ENCODE measurements around the gene EEFSEC. TPM values are rescaled to one million over a fixed set of nuclear protein-coding genes. Genes with fewer than 3 reads are reported as not detected.

The EEFSEC gene
- polyA plus RNA-seq, 1 donor (not counting 4 experiments of a cell fraction or from before 2014, with no cell fraction given): 8.7 TPM

GRCh38 chr3:128143496-128143895 is 9.8 kb upstream of the EEFSEC start:
- dilution Hi-C loops (cut with MboI; ENCODE audit: extremely low pct_ligation_motif_present, low sequenced_read_pairs): no loop called here
- TF ChIP-seq EZH2 (IDR thresholded peaks at IDR 0.05; ENCODE audit: low read length): no peak
- TF ChIP-seq CTCF (optimal IDR thresholded peaks at IDR 0.05 in 1 of 3, IDR thresholded peaks at IDR 0.05 in 1 of 3, conservative IDR thresholded peaks at IDR 0.05 in 1 of 3; ENCODE audit: extremely low read depth in 1 of 3, insufficient read depth in 2 of 3, low read length in 3 of 3): no peak

GRCh38 chr3:128144512-128145187 is 8.6 kb upstream of the EEFSEC start:
- H3K4me1 ChIP-seq (ENCODE audit: control insufficient read depth, extremely low read depth, insufficient read depth, low read length): no peaks in the 10 kb centered on the region
- H3K27ac ChIP-seq (ENCODE audit: control insufficient read depth, insufficient read depth, low read length): no peak overlapping the region
- H2AFZ ChIP-seq (ENCODE audit: control insufficient read depth, low read length): no peak overlapping the region
- DNase-seq (ENCODE audit: low read depth, low spot score) (no peak), FAIRE-seq (no peak)
- TF ChIP-seq CTCF (optimal IDR thresholded peaks at IDR 0.05 in 1 of 3, IDR thresholded peaks at IDR 0.05 in 1 of 3, conservative IDR thresholded peaks at IDR 0.05 in 1 of 3; ENCODE audit: extremely low read depth in 1 of 3, insufficient read depth in 2 of 3, low read length in 3 of 3): no peak
- no peak for TF ChIP-seq EZH2 (IDR thresholded peaks at IDR 0.05; ENCODE audit: low read length)
- H3K9me1 ChIP-seq (ENCODE audit: control insufficient read depth, extremely low read depth, insufficient read depth, low read length): no peaks in the 10 kb centered on the region
- H3K9ac ChIP-seq (ENCODE audit: control insufficient read depth, extremely low read depth, insufficient read depth, low read length): no peak overlapping the region
- H4K20me1 ChIP-seq (ENCODE audit: control insufficient read depth, extremely low read depth, insufficient read depth, low read length): no peaks in the 10 kb centered on the region
- dilution Hi-C loops (cut with MboI; ENCODE audit: extremely low pct_ligation_motif_present, low sequenced_read_pairs): no loop called here
- no peaks in the 10 kb centered on the region for H3K79me2 ChIP-seq (ENCODE audit: control insufficient read depth, insufficient read depth, low read length)
- H3K36me3 ChIP-seq (ENCODE audit: control insufficient read depth in 2 of 2, extremely low read depth in 1 of 2, insufficient read depth in 2 of 2, low read length in 2 of 2): no peaks in the 10 kb centered on the region
- no peak overlapping the region for H3K4me2 ChIP-seq (ENCODE audit: control insufficient read depth, extremely low read depth, insufficient read depth, low read depth, low read length)
- no peaks in the 10 kb centered on the region for H3K9me3 ChIP-seq (ENCODE audit: control insufficient read depth, low read depth, low read length)
- H3K4me3 ChIP-seq (ENCODE audit: control insufficient read depth in 2 of 3, extremely low read depth in 1 of 3, insufficient read depth in 2 of 3, low read depth in 1 of 3, low read length in 3 of 3): no peak overlapping the region
- no peaks in the 10 kb centered on the region for H3K27me3 ChIP-seq (ENCODE audit: control insufficient read depth, extremely low read depth, insufficient read depth, low read length)

More at GRCh38 chr3:128143496-128143895, 9.8 kb upstream of the EEFSEC start:
- H4K20me1 ChIP-seq (ENCODE audit: control insufficient read depth, extremely low read depth, insufficient read depth, low read length): no peaks in the 10 kb centered on the region
- no peak overlapping the region for H3K4me2 ChIP-seq (ENCODE audit: control insufficient read depth, extremely low read depth, insufficient read depth, low read depth, low read length)
- no peak overlapping the region for H3K27ac ChIP-seq (ENCODE audit: control insufficient read depth, insufficient read depth, low read length)
- H3K79me2 ChIP-seq (ENCODE audit: control insufficient read depth, insufficient read depth, low read length): no peaks in the 10 kb centered on the region
- no peaks in the 10 kb centered on the region for H3K36me3 ChIP-seq (ENCODE audit: control insufficient read depth in 2 of 2, extremely low read depth in 1 of 2, insufficient read depth in 2 of 2, low read length in 2 of 2)
- DNase-seq (ENCODE audit: low read depth, low spot score): no peak
- H3K27me3 ChIP-seq (ENCODE audit: control insufficient read depth, extremely low read depth, insufficient read depth, low read length): no peaks in the 10 kb centered on the region
- H2AFZ ChIP-seq (ENCODE audit: control insufficient read depth, low read length): no peak overlapping the region
- H3K4me3 ChIP-seq (ENCODE audit: control insufficient read depth in 2 of 3, extremely low read depth in 1 of 3, insufficient read depth in 2 of 3, low read depth in 1 of 3, low read length in 3 of 3): no peak overlapping the region
- no peaks in the 10 kb centered on the region for H3K9me3 ChIP-seq (ENCODE audit: control insufficient read depth, low read depth, low read length)
- H3K9ac ChIP-seq (ENCODE audit: control insufficient read depth, extremely low read depth, insufficient read depth, low read length): no peak overlapping the region
- no peaks in the 10 kb centered on the region for H3K9me1 ChIP-seq (ENCODE audit: control insufficient read depth, extremely low read depth, insufficient read depth, low read length)
- no peaks in the 10 kb centered on the region for H3K4me1 ChIP-seq (ENCODE audit: control insufficient read depth, extremely low read depth, insufficient read depth, low read length)
- FAIRE-seq: no peak
